Measurements from ENCODE around the gene HOXB6.

HOXB6 gene

GRCh38 chr17:48644910-48645557 is 40.2 kb upstream of the HOXB6 start:
- no peak for DNase-seq (ENCODE audit: low read depth)
- no peak for TF ChIP-seq CTCF (IDR thresholded peaks at IDR 0.05; ENCODE audit: low read depth, low read length, missing control alignments)
- H3K4me3 ChIP-seq (ENCODE audit: low read depth, low read length) = no peak overlapping the region
- in situ Hi-C loops (cut with HindIII; ENCODE audit: low sequenced_read_pairs) = no loop called here

- no peak overlapping the region for H3K4me3 ChIP-seq (ENCODE audit: low read depth, low read length)
- no peak for DNase-seq (ENCODE audit: low read depth)
- in situ Hi-C loops (cut with HindIII; ENCODE audit: low sequenced_read_pairs) = no loop called here
- no peak for TF ChIP-seq CTCF (IDR thresholded peaks at IDR 0.05; ENCODE audit: low read depth, low read length, missing control alignments)
These were observed 39.4 kb upstream of the HOXB6 start for GRCh38 chr17:48644159-48644558.

GRCh38 chr17:48643697-48644012 is 38.9 kb upstream of the HOXB6 start:
- in situ Hi-C loops (cut with HindIII; ENCODE audit: low sequenced_read_pairs) = no loop called here
- no peak overlapping the region for H3K4me3 ChIP-seq (ENCODE audit: low read depth, low read length)
- no peak for DNase-seq (ENCODE audit: low read depth)
- TF ChIP-seq CTCF (IDR thresholded peaks at IDR 0.05; ENCODE audit: low read depth, low read length, missing control alignments) = no peak

GRCh38 chr17:48642843-48643696 is 38.3 kb upstream of the HOXB6 start:
- in situ Hi-C loops (cut with HindIII; ENCODE audit: low sequenced_read_pairs) = no loop called here
- no peak for DNase-seq (ENCODE audit: low read depth)
- no peak overlapping the region for H3K4me3 ChIP-seq (ENCODE audit: low read depth, low read length)
- no peak for TF ChIP-seq CTCF (IDR thresholded peaks at IDR 0.05; ENCODE audit: low read depth, low read length, missing control alignments)

GRCh38 chr17:48642059-48642842 is 37.5 kb upstream of the HOXB6 start:
- no peak for TF ChIP-seq CTCF (IDR thresholded peaks at IDR 0.05; ENCODE audit: low read depth, low read length, missing control alignments)
- DNase-seq (ENCODE audit: low read depth) = no peak
- in situ Hi-C loops (cut with HindIII; ENCODE audit: low sequenced_read_pairs) = no loop called here
- no peak overlapping the region for H3K4me3 ChIP-seq (ENCODE audit: low read depth, low read length)

GRCh38 chr17:48641541-48642058 is 36.8 kb upstream of the HOXB6 start:
- TF ChIP-seq CTCF (IDR thresholded peaks at IDR 0.05; ENCODE audit: low read depth, low read length, missing control alignments) = no peak
- in situ Hi-C loops (cut with HindIII; ENCODE audit: low sequenced_read_pairs) = no loop called here
- H3K4me3 ChIP-seq (ENCODE audit: low read depth, low read length) = no peak overlapping the region
- DNase-seq (ENCODE audit: low read depth) = no peak
